Stimulated activated CD8-positive, alpha-beta memory T cell treated with anti-CD3 and anti-CD28 coated beads, Interleukin-4, amount 100 ng/mL, for 24 hours (primary cell): ENCODE measurements around the gene GTSE1.

ENCODE experiments used
- DNase-seq: peaks from one replicate; pipeline ENCODE4 v3.0.0-alpha.2; 2020; ENCODE audit warnings: low read depth

The GTSE1 gene

GRCh38 chr22:46380069-46380468, 83.4 kb downstream of the GTSE1 start:
- DNase-seq: no peak
